Right lobe of liver (tissue), 6 donors: ENCODE data around the gene GRSF1. TPM values are rescaled to one million over a fixed set of nuclear protein-coding genes. Genes with fewer than 3 reads are reported as not detected.
"Not testable (repeated sequence)": the region's sequence is repeated elsewhere in the genome, so short reads cannot be mapped to it uniquely, and the experiment has no call there.

Source experiments
- ATAC-seq, 4 donors: fragments of 200-7000 bp; cut with Tn5 transposase; one replicate each; pipeline ENCODE4 v1.9.1; 2020; ENCODE audit warnings: mild to moderate bottlenecking in 4 of 4, moderate library complexity in 4 of 4
- DNase-seq, 3 donors: peaks; one replicate each; pipeline ENCODE4 v3.0.0-alpha.2; 2020
- H3K27ac ChIP-seq, 3 donors: fragments of 200-600 bp; one replicate each; pipeline ENCODE4 v1.8.0; 2022
- H3K27me3 ChIP-seq, 2 donors: fragments of 200-600 bp; one replicate each; pipeline ENCODE4 v1.8.0; 2022
- H3K36me3 ChIP-seq, 4 donors: fragments of 200-600 bp; sonication (generic) in 1 of 4; one replicate each; pipeline versions ENCODE4 v1.5.1 to v1.8.0; 2017 to 2022; ENCODE audit warnings: control low read depth in 1 of 4
- H3K4me1 ChIP-seq, 4 donors: fragments of 200-600 bp; sonication (generic) in 1 of 4; one replicate each; pipeline versions ENCODE4 v1.5.1 to v1.8.0; 2017 to 2022; ENCODE audit warnings: control low read depth in 1 of 4
- H3K4me3 ChIP-seq, 3 donors: fragments of 200-600 bp; one replicate each; pipeline ENCODE4 v1.8.0; 2022
- H3K9me3 ChIP-seq, 4 donors: fragments of 200-600 bp; sonication (generic) in 1 of 4; one replicate each; pipeline versions ENCODE4 v1.5.1 to v1.8.0; 2017 to 2022; ENCODE audit warnings: control low read depth in 1 of 4
- POLR2A ChIP-seq: fragments of 450-650 bp; IDR thresholded peaks from one replicate; pipeline ENCODE4 v1.6.1; 2017; ENCODE audit warnings: antibody characterized with exemption, mild to moderate bottlenecking
- WGBS: methylation state at CpG from one replicate; pipeline ENCODE4 v1.1.6; 2018; ENCODE audit warnings: low coverage, low lambda C conversion rate; ENCODE audit not compliant: insufficient coverage; ENCODE audit errors: missing lambda C conversion rate; 5-methylcytosine and 5-hydroxymethylcytosine counted together
- intact Hi-C, 2 donors: fragments of 100-400 bp; cut with DNase I; formaldehyde crosslinking; loops; one replicate each; pipeline versions ENCODE4 v1.11.2 to v1.14.1; 2022
- total RNA-seq, 6 experiments: library from RNA; depleted of rRNA in 2 of 6; stranded (reverse); fragments of >200 nt in 2 of 6; fragmentation: NEBNext Ultra II Directional in 3 of 6; extraction: Animal tissue kit (Norgen Biotek cat#: 25700) in 3 of 6; gene quantifications; one replicate each; pipeline versions ENCODE4 v1.1.0 to v1.2.4, GENCODE V29; 2016 to 2023
- TF ChIP-seq, protein P1 (sequence below), 4 donors: fragments of 200-600 bp in 3 of 4; fragments of 450-650 bp in 1 of 4; IDR thresholded peaks; one replicate each; pipeline versions ENCODE4 v1.5.1 to v1.8.0; 2016 to 2022; ENCODE audit warnings: antibody characterized with exemption in 4 of 4, mild to moderate bottlenecking in 2 of 4
- donor health status: DM: no; HTN: yes; CAD: no.
- donor health status: DM: no; HTN: no; CAD: no.
- donor health status: DM: no; HTN: no; CAD: no.
- donor health status: DM: no; HTN: yes; CAD: no.
- donor health status: DM: no; HTN: yes; CAD: no.

GRSF1 gene
- total RNA-seq, 6 experiments from 2014 or later, result 26.8 to 42.2 (median 34.2) TPM

- Histone ChIP-seq H3K27ac (no peak overlapping the region), H3K4me1 (peaks cover 0 to 12% (median 3%) of the 10 kb centered on the region in 4 donors), H3K27me3 (no peaks in the 10 kb centered on the region), H3K9me3 (no peaks in the 10 kb centered on the region), H3K4me3 (no peak overlapping the region), H3K36me3 (peaks cover 0 to 20% (median 0%) of the 10 kb centered on the region in 4 donors)
- TF ChIP-seq, protein P1, sequence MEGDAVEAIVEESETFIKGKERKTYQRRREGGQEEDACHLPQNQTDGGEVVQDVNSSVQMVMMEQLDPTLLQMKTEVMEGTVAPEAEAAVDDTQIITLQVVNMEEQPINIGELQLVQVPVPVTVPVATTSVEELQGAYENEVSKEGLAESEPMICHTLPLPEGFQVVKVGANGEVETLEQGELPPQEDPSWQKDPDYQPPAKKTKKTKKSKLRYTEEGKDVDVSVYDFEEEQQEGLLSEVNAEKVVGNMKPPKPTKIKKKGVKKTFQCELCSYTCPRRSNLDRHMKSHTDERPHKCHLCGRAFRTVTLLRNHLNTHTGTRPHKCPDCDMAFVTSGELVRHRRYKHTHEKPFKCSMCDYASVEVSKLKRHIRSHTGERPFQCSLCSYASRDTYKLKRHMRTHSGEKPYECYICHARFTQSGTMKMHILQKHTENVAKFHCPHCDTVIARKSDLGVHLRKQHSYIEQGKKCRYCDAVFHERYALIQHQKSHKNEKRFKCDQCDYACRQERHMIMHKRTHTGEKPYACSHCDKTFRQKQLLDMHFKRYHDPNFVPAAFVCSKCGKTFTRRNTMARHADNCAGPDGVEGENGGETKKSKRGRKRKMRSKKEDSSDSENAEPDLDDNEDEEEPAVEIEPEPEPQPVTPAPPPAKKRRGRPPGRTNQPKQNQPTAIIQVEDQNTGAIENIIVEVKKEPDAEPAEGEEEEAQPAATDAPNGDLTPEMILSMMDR (IDR thresholded peaks at IDR 0.05), result no peak
- no peak for TF ChIP-seq POLR2A
- no peak for DNase-seq
- ATAC-seq, result no peak
- intact Hi-C loops, result no loop called here
- 97% methylated on average over 4 of the region's 4 CpGs for WGBS
Measured at GRCh38 chr4:70783096-70783495, 56.6 kb downstream of the GRSF1 start.

- no peaks in the 10 kb centered on the region for H3K27me3 ChIP-seq
- no peak overlapping the region for H3K4me3 ChIP-seq
- peaks cover 0 to 25% (median 3%) of the 10 kb centered on the region in 4 donors for H3K36me3 ChIP-seq
- intact Hi-C loops, result no loop called here
- DNase-seq (no peak), ATAC-seq (peak; percentile 92 to 97 (median 96))
- 16% methylated on average over 5 of the region's 5 CpGs for WGBS
- H3K27ac ChIP-seq, result peak overlapping the region in 2 of 3 donors; percentile 22 to 61
- TF ChIP-seq, protein P1 (IDR thresholded peaks at IDR 0.05), result no peak
- TF ChIP-seq POLR2A, result no peak
- H3K4me1 ChIP-seq, result peaks cover 0 to 12% (median 3%) of the 10 kb centered on the region in 4 donors
- no peaks in the 10 kb centered on the region for H3K9me3 ChIP-seq
Measured at GRCh38 chr4:70778888-70779422, 60.7 kb downstream of the GRSF1 start.

DNA sequence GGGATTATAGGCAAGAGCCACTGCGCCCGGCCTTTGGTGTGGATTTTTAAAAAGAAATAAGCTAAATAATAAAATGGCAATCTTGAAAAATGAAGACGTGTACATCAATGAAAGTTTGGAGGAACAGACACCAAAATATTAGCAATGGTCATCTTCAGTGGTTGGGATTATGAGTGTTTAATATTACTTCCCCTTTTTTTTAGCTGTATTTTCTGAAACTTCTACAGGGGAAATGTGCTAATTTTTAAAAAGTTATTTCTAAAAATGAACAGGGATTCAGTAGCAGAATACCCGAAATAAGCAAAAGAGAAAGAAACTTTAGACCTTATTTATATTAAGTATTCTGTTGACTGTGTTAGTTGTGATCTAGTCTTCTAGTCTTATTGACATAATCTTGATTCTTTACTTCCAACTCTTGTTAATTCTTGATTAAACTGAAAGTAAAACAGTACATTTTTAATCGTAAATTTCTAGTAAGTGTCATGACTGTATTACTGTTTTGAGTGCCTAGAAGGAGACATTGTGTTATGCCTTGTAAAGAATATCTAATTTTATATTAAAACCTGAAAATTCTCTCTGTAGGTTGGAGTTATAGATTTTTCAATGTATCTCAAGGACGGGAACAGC lies 66.6 kb downstream of the GRSF1 start:
- ATAC-seq (no peak), DNase-seq (no peak)
- H3K4me1 ChIP-seq, result no peaks in the 10 kb centered on the region
- peaks cover 0 to 35% (median 5%) of the 10 kb centered on the region in 4 donors for H3K36me3 ChIP-seq
- H3K4me3 ChIP-seq, result no peak overlapping the region
- 79% methylated on average over 6 of the region's 6 CpGs for WGBS
- no peaks in the 10 kb centered on the region for H3K9me3 ChIP-seq
- intact Hi-C loops, result no loop called here
- H3K27ac ChIP-seq, result no peak overlapping the region
- TF ChIP-seq, protein P1 (IDR thresholded peaks at IDR 0.05), result no peak
- no peak for TF ChIP-seq POLR2A
- H3K27me3 ChIP-seq, result no peaks in the 10 kb centered on the region

GRCh38 chr4:70769396-70769795 lies 70.3 kb downstream of the GRSF1 start:
- Histone ChIP-seq H3K4me1 (peaks cover 0 to 14% (median 0%) of the 10 kb centered on the region in 4 donors), H3K36me3 (peaks cover 0 to 21% (median 2%) of the 10 kb centered on the region in 4 donors)
- intact Hi-C loops, H3K27me3 ChIP-seq, H3K4me3 ChIP-seq, DNase-seq, H3K9me3 ChIP-seq, H3K27ac ChIP-seq, ATAC-seq: not testable (repeated sequence)
- 92% methylated on average over 1 of the region's 1 CpG for WGBS

GRCh38 chr4:70768301-70768948 lies 71.3 kb downstream of the GRSF1 start:
- no peak for DNase-seq
- Histone ChIP-seq H3K27ac (no peak overlapping the region), H3K27me3 (no peaks in the 10 kb centered on the region), H3K36me3 (peaks cover 0 to 21% (median 2%) of the 10 kb centered on the region in 4 donors), H3K9me3 (no peaks in the 10 kb centered on the region), H3K4me3 (no peak overlapping the region), H3K4me1 (peaks cover 0 to 14% (median 0%) of the 10 kb centered on the region in 4 donors)
- TF ChIP-seq, protein P1 (IDR thresholded peaks at IDR 0.05), result no peak
- TF ChIP-seq POLR2A, result no peak
- 81% methylated on average over 3 of the region's 3 CpGs for WGBS
- intact Hi-C loops, result no loop called here
- ATAC-seq, result no peak
